Measurements from ENCODE around the gene WASF3.
"Not testable (repeated sequence)": the region's sequence is repeated elsewhere in the genome, so short reads cannot be mapped to it uniquely, and the experiment has no call there.

GRCh38 chr13:26636073-26636472 is 78.6 kb downstream of the WASF3 start:
- TF ChIP-seq, protein P1, sequence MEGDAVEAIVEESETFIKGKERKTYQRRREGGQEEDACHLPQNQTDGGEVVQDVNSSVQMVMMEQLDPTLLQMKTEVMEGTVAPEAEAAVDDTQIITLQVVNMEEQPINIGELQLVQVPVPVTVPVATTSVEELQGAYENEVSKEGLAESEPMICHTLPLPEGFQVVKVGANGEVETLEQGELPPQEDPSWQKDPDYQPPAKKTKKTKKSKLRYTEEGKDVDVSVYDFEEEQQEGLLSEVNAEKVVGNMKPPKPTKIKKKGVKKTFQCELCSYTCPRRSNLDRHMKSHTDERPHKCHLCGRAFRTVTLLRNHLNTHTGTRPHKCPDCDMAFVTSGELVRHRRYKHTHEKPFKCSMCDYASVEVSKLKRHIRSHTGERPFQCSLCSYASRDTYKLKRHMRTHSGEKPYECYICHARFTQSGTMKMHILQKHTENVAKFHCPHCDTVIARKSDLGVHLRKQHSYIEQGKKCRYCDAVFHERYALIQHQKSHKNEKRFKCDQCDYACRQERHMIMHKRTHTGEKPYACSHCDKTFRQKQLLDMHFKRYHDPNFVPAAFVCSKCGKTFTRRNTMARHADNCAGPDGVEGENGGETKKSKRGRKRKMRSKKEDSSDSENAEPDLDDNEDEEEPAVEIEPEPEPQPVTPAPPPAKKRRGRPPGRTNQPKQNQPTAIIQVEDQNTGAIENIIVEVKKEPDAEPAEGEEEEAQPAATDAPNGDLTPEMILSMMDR (conservative IDR thresholded peaks at IDR 0.05; ENCODE audit: low read depth, low read length) = not testable (repeated sequence)
- not testable (repeated sequence) for TF ChIP-seq EZH2phosphoT487 (IDR thresholded peaks at IDR 0.05; ENCODE audit: borderline replicate concordance, low read length)

All from PC-3 (cell line).